ENCODE results near the gene KCNB1. TPM values are rescaled to one million over a fixed set of nuclear protein-coding genes. Genes with fewer than 3 reads are reported as not detected.

Gene KCNB1
- total RNA-seq, 1 donor from 2014 or later, result 2.8 TPM

DNA sequence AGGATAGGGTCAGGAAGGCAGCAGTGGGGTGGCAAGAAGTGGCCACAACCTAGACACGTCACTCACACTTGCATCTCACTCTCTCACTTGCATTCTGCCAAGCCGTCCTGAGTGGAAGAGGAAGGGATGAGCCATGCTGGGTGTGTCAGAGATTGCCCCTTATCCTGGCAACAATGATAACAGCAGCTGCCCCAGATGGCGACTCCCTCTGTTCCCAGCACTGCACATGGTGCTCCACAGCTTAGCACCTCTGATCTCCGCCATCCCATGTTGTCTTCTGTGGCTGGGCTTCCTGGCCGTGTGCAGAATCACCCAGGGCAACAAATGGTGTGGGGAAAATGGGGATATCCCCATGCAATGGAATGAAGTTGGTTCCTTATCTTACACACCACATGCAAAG lies 11.1 kb downstream of the KCNB1 start:
- TF ChIP-seq, protein P1, sequence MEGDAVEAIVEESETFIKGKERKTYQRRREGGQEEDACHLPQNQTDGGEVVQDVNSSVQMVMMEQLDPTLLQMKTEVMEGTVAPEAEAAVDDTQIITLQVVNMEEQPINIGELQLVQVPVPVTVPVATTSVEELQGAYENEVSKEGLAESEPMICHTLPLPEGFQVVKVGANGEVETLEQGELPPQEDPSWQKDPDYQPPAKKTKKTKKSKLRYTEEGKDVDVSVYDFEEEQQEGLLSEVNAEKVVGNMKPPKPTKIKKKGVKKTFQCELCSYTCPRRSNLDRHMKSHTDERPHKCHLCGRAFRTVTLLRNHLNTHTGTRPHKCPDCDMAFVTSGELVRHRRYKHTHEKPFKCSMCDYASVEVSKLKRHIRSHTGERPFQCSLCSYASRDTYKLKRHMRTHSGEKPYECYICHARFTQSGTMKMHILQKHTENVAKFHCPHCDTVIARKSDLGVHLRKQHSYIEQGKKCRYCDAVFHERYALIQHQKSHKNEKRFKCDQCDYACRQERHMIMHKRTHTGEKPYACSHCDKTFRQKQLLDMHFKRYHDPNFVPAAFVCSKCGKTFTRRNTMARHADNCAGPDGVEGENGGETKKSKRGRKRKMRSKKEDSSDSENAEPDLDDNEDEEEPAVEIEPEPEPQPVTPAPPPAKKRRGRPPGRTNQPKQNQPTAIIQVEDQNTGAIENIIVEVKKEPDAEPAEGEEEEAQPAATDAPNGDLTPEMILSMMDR (conservative IDR thresholded peaks at IDR 0.05), result no peak
- Mint-ChIP-seq H3K27ac (ENCODE audit: unreplicated experiment) (no peak overlapping the region), H3K4me3 (no peak overlapping the region), H3K36me3 (ENCODE audit: low read depth) (no peaks in the 10 kb centered on the region), H3K4me1 (no peaks in the 10 kb centered on the region), H3K27me3 (ENCODE audit: low read depth) (peaks cover 27% of the 10 kb centered on the region), H3K9me3 (no peaks in the 10 kb centered on the region)
- no peak for DNase-seq (ENCODE audit: low read depth, low spot score)

DNA sequence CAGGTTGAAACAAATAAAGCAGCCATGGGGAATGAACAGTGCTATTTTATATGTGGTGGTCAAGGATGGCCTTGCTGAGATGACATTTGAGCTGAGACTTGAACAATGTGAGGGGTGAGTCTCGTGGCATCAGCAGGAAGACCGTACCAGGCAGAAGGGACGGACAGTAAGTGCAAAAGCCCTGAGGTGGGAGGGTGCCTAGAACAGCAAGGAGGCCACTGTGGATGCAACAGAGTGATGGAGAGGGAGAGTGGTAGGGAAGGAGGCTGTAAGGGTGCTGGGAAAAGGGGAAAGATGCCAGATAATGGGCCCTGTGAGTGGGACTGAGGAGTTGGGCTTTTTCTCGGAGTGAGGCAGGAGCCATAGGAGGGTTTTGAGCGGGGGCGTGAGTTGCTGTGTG lies 11.5 kb downstream of the KCNB1 start:
- DNase-seq (ENCODE audit: low read depth, low spot score), result no peak
- TF ChIP-seq, protein P1 (conservative IDR thresholded peaks at IDR 0.05), result no peak
- H3K4me1 Mint-ChIP-seq, result no peaks in the 10 kb centered on the region
- H3K27me3 Mint-ChIP-seq (ENCODE audit: low read depth), result peaks cover 27% of the 10 kb centered on the region
- no peaks in the 10 kb centered on the region for H3K9me3 Mint-ChIP-seq
- H3K36me3 Mint-ChIP-seq (ENCODE audit: low read depth), result no peaks in the 10 kb centered on the region
- H3K27ac Mint-ChIP-seq (ENCODE audit: unreplicated experiment), result no peak overlapping the region
- H3K4me3 Mint-ChIP-seq, result no peak overlapping the region

DNA sequence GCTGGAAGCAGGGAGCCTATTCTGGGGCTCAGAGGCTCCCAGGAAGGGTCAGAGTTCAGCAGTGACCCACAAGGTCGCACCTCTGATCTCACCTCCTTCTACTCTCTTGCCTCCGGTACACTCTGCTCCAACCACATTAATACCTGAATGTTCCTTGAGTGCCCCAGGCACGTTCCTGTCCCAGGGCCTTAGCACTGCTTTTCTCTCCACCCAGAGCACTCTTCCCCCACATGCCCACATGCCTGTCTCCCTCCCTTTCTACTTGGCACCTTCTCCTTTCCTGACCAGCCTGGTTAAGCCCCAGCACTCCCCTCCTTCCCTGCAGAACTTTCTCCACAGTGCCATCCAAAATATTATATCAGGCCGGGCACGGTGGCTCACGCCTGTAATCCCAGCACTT lies 13.4 kb downstream of the KCNB1 start:
- TF ChIP-seq, protein P1 (conservative IDR thresholded peaks at IDR 0.05), result no peak
- no peak for DNase-seq (ENCODE audit: low read depth, low spot score)
- no peaks in the 10 kb centered on the region for H3K9me3 Mint-ChIP-seq
- H3K27me3 Mint-ChIP-seq (ENCODE audit: low read depth), result peaks cover 20% of the 10 kb centered on the region
- no peaks in the 10 kb centered on the region for H3K36me3 Mint-ChIP-seq (ENCODE audit: low read depth)
- H3K4me3 Mint-ChIP-seq, result no peak overlapping the region
- H3K27ac Mint-ChIP-seq (ENCODE audit: unreplicated experiment), result no peak overlapping the region
- no peaks in the 10 kb centered on the region for H3K4me1 Mint-ChIP-seq

DNA sequence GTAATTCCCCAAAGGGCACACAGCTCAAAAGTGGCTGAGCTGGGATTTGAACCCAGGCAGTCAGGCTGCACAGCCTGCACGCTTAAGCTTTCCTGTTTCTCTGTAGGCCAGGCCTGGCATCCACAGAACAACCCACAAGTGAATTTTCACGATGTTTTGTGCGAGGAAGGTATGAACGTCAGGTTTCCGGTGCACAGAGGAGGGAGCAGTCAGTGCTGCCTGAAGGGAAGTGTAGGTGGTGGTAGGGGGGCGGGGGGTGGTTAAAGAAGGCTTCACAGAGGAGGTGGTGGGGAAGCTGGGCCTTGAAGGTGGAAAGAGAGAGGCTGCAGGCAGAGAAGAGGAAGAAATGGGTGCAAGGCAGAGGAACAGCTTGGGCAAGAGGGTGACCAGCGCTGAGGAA lies 14.1 kb downstream of the KCNB1 start:
- H3K27ac Mint-ChIP-seq (ENCODE audit: unreplicated experiment), result no peak overlapping the region
- H3K4me1 Mint-ChIP-seq, result no peaks in the 10 kb centered on the region
- DNase-seq (ENCODE audit: low read depth, low spot score), result no peak
- peaks cover 20% of the 10 kb centered on the region for H3K27me3 Mint-ChIP-seq (ENCODE audit: low read depth)
- no peaks in the 10 kb centered on the region for H3K36me3 Mint-ChIP-seq (ENCODE audit: low read depth)
- no peaks in the 10 kb centered on the region for H3K9me3 Mint-ChIP-seq
- TF ChIP-seq, protein P1 (conservative IDR thresholded peaks at IDR 0.05), result no peak
- H3K4me3 Mint-ChIP-seq, result no peak overlapping the region

DNA sequence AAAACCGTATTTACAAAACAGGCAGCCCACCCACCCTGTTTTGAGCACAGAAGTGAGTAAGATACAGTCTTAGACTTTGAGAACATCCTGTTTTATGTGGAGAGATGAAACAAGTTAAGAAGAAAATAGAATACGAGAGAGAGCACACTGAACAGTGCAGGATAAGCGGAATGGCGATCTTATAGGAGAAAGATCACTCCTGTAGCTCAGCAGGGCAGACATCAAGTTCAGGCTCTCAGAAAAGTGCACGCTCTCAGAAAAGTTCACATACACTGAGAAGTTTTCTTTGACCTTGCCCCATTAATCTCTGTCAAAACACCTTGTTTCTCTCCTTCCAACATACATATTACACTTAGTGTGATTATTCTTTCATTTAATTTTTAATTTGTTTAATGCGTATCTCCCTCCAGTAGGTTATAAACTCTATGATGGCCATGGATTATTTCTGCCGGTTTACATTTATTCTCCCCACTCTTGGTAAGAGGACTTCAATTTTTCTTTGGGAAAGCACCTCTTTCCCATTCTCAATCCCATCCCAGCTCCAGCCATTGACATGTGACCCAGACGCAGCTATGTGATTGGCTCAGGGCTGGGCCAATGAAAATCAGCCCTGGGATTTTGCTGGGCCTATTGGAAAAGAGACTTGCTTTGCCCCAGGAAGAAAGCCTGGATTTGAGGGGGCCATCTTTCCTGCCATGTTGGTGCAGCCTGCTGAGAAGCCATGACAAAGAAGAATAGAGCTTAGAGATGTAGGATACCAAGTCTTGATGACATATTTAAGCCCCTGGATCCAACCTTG lies 16.2 kb downstream of the KCNB1 start:
- TF ChIP-seq, protein P1 (conservative IDR thresholded peaks at IDR 0.05), result no peak
- H3K4me1 Mint-ChIP-seq, result no peaks in the 10 kb centered on the region

More for the DNA sequence above, 16.2 kb downstream of the KCNB1 start:
- DNase-seq (ENCODE audit: low read depth, low spot score), result no peak
- H3K36me3 Mint-ChIP-seq (ENCODE audit: low read depth), result no peaks in the 10 kb centered on the region
- no peak overlapping the region for H3K27ac Mint-ChIP-seq (ENCODE audit: unreplicated experiment)
- no peak overlapping the region for H3K4me3 Mint-ChIP-seq
- H3K9me3 Mint-ChIP-seq, result no peaks in the 10 kb centered on the region
- H3K27me3 Mint-ChIP-seq (ENCODE audit: low read depth), result peaks cover 16% of the 10 kb centered on the region

Data from neural crest cell (in vitro differentiated cells).